CD14-positive monocyte (primary cell): ENCODE results near the gene C1QTNF8. TPM values are rescaled to one million over a fixed set of nuclear protein-coding genes. Genes with fewer than 3 reads are reported as not detected.

Source experiments
- DNase-seq, 3 donors: peaks; one replicate each; pipeline ENCODE4 v3.0.0-alpha.2; 2011 to 2022
- H2AFZ ChIP-seq: 2 replicates; pipeline ENCODE4 v1.6.0; 2012; ENCODE audit warnings: mild to moderate bottlenecking, low read depth, low read length, inconsistent platforms; ENCODE audit not compliant: insufficient read depth, poor library complexity, severe bottlenecking
- H3K27ac ChIP-seq, 2 donors: 1 replicate in 1 of 2; 2 replicates in 1 of 2; pipeline ENCODE4 v1.5.1; 2012 to 2013; ENCODE audit warnings: low read length in 2 of 2, control low read depth in 1 of 2, inconsistent platforms in 1 of 2, low read depth in 1 of 2, mild to moderate bottlenecking in 1 of 2
- H3K27me3 ChIP-seq, 2 donors: one replicate each; pipeline versions ENCODE4 v1.6.0 to v1.6.1; 2011 to 2013; ENCODE audit warnings: low read length in 2 of 2; ENCODE audit not compliant: control insufficient read depth in 2 of 2, insufficient read depth in 2 of 2
- H3K36me3 ChIP-seq, 2 donors: replicated peaks in 1 of 2; 1 replicate in 1 of 2; 2 replicates in 1 of 2; pipeline versions ENCODE4 v1.5.1 to v1.6.1; 2012 to 2013; ENCODE audit warnings: low read length in 2 of 2, control low read depth in 1 of 2, inconsistent platforms in 1 of 2, mild to moderate bottlenecking in 1 of 2; ENCODE audit not compliant: insufficient read depth in 2 of 2, control insufficient read depth in 1 of 2
- H3K4me1 ChIP-seq, 2 donors: 1 replicate in 1 of 2; 2 replicates in 1 of 2; pipeline versions ENCODE4 v1.5.1 to v1.6.1; 2012 to 2013; ENCODE audit warnings: low read length in 2 of 2, control low read depth in 1 of 2, inconsistent platforms in 1 of 2, mild to moderate bottlenecking in 1 of 2, moderate library complexity in 1 of 2; ENCODE audit not compliant: insufficient read depth in 2 of 2, control insufficient read depth in 1 of 2
- H3K4me2 ChIP-seq: replicated peaks from 2 replicates; pipeline ENCODE3; 2012; ENCODE audit warnings: low read length, moderate library complexity, mild to moderate bottlenecking; ENCODE audit not compliant: poor library complexity, severe bottlenecking; ENCODE audit errors: extremely low read depth
- H3K4me3 ChIP-seq, 3 experiments: fragments of 200-600 bp in 1 of 3; sonication (generic) in 1 of 3; replicated peaks in 1 of 3; 1 replicate in 2 of 3; 2 replicates in 1 of 3; pipeline ENCODE4 v1.5.1; 2011 to 2013; ENCODE audit warnings: low read length in 3 of 3, mild to moderate bottlenecking in 3 of 3, control low read depth in 2 of 3, low read depth in 2 of 3, inconsistent platforms in 1 of 3, moderate library complexity in 1 of 3
- H3K79me2 ChIP-seq: 2 replicates; pipeline ENCODE4 v1.6.0; 2012; ENCODE audit warnings: mild to moderate bottlenecking, control low read depth, inconsistent platforms, low read length, moderate library complexity; ENCODE audit not compliant: insufficient read depth
- H3K9ac ChIP-seq: 2 replicates; pipeline ENCODE4 v1.6.0; 2017; ENCODE audit warnings: low read length, mild to moderate bottlenecking; ENCODE audit not compliant: insufficient read depth, poor library complexity, severe bottlenecking
- H3K9me3 ChIP-seq, 2 donors: replicated peaks in 1 of 2; 1 replicate in 1 of 2; 2 replicates in 1 of 2; pipeline versions ENCODE4 v1.5.1 to v1.6.1; 2012 to 2013; ENCODE audit warnings: low read length in 2 of 2, control low read depth in 1 of 2; ENCODE audit not compliant: control insufficient read depth in 1 of 2, insufficient read depth in 1 of 2
- H4K20me1 ChIP-seq: 2 replicates; pipeline ENCODE4 v1.6.0; 2012; ENCODE audit warnings: mild to moderate bottlenecking, low read length, control low read depth, moderate library complexity; ENCODE audit not compliant: insufficient read depth
- H3K27ac Mint-ChIP-seq, 7 donors: one replicate each; pipeline ENCODE4 v1.8.0; 2020; ENCODE audit warnings: mild to moderate bottlenecking in 7 of 7, mixed read lengths in 7 of 7, moderate library complexity in 6 of 7, inconsistent platforms in 2 of 7
- H3K27me3 Mint-ChIP-seq, 3 donors: one replicate each; pipeline ENCODE4 v1.8.0; 2021 to 2022; ENCODE audit warnings: low read depth in 3 of 3, mild to moderate bottlenecking in 3 of 3, mixed read lengths in 3 of 3, moderate library complexity in 3 of 3, inconsistent platforms in 1 of 3
- H3K36me3 Mint-ChIP-seq, 2 donors: one replicate each; pipeline ENCODE4 v1.8.0; 2020; ENCODE audit warnings: mixed read lengths in 2 of 2, inconsistent platforms in 1 of 2, mild to moderate bottlenecking in 1 of 2
- H3K4me1 Mint-ChIP-seq: one replicate; pipeline ENCODE4 v1.8.0; 2020; ENCODE audit warnings: mild to moderate bottlenecking, mixed read lengths
- H3K4me3 Mint-ChIP-seq, 2 donors: one replicate each; pipeline ENCODE4 v1.8.0; 2020; ENCODE audit warnings: mild to moderate bottlenecking in 2 of 2, mixed read lengths in 2 of 2, moderate library complexity in 1 of 2
- H3K9me3 Mint-ChIP-seq, 7 donors: one replicate each; pipeline ENCODE4 v1.8.0; 2020 to 2022; ENCODE audit warnings: mixed read lengths in 7 of 7, mild to moderate bottlenecking in 6 of 7, moderate library complexity in 6 of 7, inconsistent platforms in 2 of 7
- WGBS: methylation state at CpG from one replicate; pipeline ENCODE4 v1.1.5; 2013; ENCODE audit warnings: missing lambda C conversion rate; ENCODE audit not compliant: insufficient coverage; 5-methylcytosine and 5-hydroxymethylcytosine counted together
- intact Hi-C, 2 donors: fragments of 100-400 bp; cut with micrococcal nuclease; formaldehyde crosslinking; loops; one replicate each; pipeline versions ENCODE4 v1.15.0 to v1.15.1; 2023
- polyA plus RNA-seq, 3 donors: library from polyadenylated mRNA; depleted of rRNA in 1 of 3; unstranded in 2 of 3; stranded (reverse) in 1 of 3; fragments of 300-500 nt in 2 of 3; fragments of >200 nt in 1 of 3; fragmentation: Illumina TruSeq in 2 of 3; gene quantifications; 1 replicate in 2 of 3; 2 replicates in 1 of 3; pipeline ENCODE4 v1.2.3, GENCODE V29; 2012 to 2021
- TF ChIP-seq, protein P1 (sequence below): fragments of 200-600 bp; IDR thresholded peaks from one replicate; pipeline ENCODE4 v1.8.0; 2022; ENCODE audit warnings: antibody characterized with exemption, mild to moderate bottlenecking

The C1QTNF8 gene
- polyA plus RNA-seq, 3 donors = not detected

GRCh38 chr16:1065469-1066128, 30.4 kb downstream of the C1QTNF8 start:
- H3K27me3 ChIP-seq = peaks cover 0 to 16% of the 10 kb centered on the region in 2 donors
- peaks cover 0 to 3% (median 0%) of the 10 kb centered on the region in 7 donors for H3K9me3 Mint-ChIP-seq
- H3K4me2 ChIP-seq = no peak overlapping the region
- H3K4me3 Mint-ChIP-seq = peak overlapping the region in 1 of 2 donors; percentile 83
- no peaks in the 10 kb centered on the region for H3K36me3 Mint-ChIP-seq
- WGBS = 29% methylated on average over 55 of the region's 55 CpGs
- H4K20me1 ChIP-seq = no peaks in the 10 kb centered on the region
- TF ChIP-seq, protein P1, sequence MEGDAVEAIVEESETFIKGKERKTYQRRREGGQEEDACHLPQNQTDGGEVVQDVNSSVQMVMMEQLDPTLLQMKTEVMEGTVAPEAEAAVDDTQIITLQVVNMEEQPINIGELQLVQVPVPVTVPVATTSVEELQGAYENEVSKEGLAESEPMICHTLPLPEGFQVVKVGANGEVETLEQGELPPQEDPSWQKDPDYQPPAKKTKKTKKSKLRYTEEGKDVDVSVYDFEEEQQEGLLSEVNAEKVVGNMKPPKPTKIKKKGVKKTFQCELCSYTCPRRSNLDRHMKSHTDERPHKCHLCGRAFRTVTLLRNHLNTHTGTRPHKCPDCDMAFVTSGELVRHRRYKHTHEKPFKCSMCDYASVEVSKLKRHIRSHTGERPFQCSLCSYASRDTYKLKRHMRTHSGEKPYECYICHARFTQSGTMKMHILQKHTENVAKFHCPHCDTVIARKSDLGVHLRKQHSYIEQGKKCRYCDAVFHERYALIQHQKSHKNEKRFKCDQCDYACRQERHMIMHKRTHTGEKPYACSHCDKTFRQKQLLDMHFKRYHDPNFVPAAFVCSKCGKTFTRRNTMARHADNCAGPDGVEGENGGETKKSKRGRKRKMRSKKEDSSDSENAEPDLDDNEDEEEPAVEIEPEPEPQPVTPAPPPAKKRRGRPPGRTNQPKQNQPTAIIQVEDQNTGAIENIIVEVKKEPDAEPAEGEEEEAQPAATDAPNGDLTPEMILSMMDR = no peak
- H3K4me1 Mint-ChIP-seq = no peaks in the 10 kb centered on the region
- no peak overlapping the region for H3K9ac ChIP-seq
- H3K4me1 ChIP-seq = no peaks in the 10 kb centered on the region
- no peaks in the 10 kb centered on the region for H3K79me2 ChIP-seq
- peaks cover 20 to 57% (median 30%) of the 10 kb centered on the region in 3 donors for H3K27me3 Mint-ChIP-seq
- H3K4me3 ChIP-seq = no peak overlapping the region
- no peak overlapping the region for H2AFZ ChIP-seq
- H3K36me3 ChIP-seq = no peaks in the 10 kb centered on the region
- H3K27ac ChIP-seq = no peak overlapping the region
- no peaks in the 10 kb centered on the region for H3K9me3 ChIP-seq
- no peak for DNase-seq
- H3K27ac Mint-ChIP-seq = no peak overlapping the region
- intact Hi-C loops = no loop called here

- Histone ChIP-seq H2AFZ (no peak overlapping the region), H3K27me3 (peaks cover 0 to 7% of the 10 kb centered on the region in 2 donors), H3K9me3 (peaks cover 0 to 7% of the 10 kb centered on the region in 2 donors), H3K79me2 (no peaks in the 10 kb centered on the region), H3K9ac (no peak overlapping the region), H3K27ac (no peak overlapping the region), H3K36me3 (no peaks in the 10 kb centered on the region), H3K4me2 (no peak overlapping the region), H3K4me3 (no peak overlapping the region), H4K20me1 (no peaks in the 10 kb centered on the region), H3K4me1 (no peaks in the 10 kb centered on the region)
- H3K4me1 Mint-ChIP-seq = no peaks in the 10 kb centered on the region
- DNase-seq = no peak
- peaks cover 14 to 47% (median 32%) of the 10 kb centered on the region in 3 donors for H3K27me3 Mint-ChIP-seq
- WGBS = 96% methylated on average over 8 of the region's 21 CpGs
- H3K4me3 Mint-ChIP-seq = no peak overlapping the region
- no peak overlapping the region for H3K27ac Mint-ChIP-seq
- H3K9me3 Mint-ChIP-seq = peaks cover 7 to 16% (median 11%) of the 10 kb centered on the region in 7 donors
- TF ChIP-seq, protein P1 = no peak
- H3K36me3 Mint-ChIP-seq = no peaks in the 10 kb centered on the region
- intact Hi-C loops = no loop called here
Observed at GRCh38 chr16:1063728-1064127, 32.3 kb downstream of the C1QTNF8 start.
